Brain microvascular endothelial cell (primary cell): ENCODE data around the gene KCTD6.

Experiments used
- DNase-seq: peaks from one replicate; pipeline ENCODE4 v3.0.0-alpha.2; 2020
- H3K27ac ChIP-seq: fragments of 250-450 bp; sonication (Bioruptor Pico); 2 replicates; pipeline ENCODE4 v1.5.1; 2020; ENCODE audit warnings: mild to moderate bottlenecking, moderate library complexity
- H3K27me3 ChIP-seq: fragments of 250-450 bp; sonication (Bioruptor Pico); replicated peaks from 2 replicates; pipeline ENCODE4 v1.5.1; 2020; ENCODE audit warnings: mild to moderate bottlenecking
- H3K36me3 ChIP-seq: fragments of 250-450 bp; sonication (Bioruptor Pico); replicated peaks from 2 replicates; pipeline ENCODE4 v1.5.1; 2020; ENCODE audit warnings: mild to moderate bottlenecking
- H3K4me3 ChIP-seq: 2 replicates; pipeline ENCODE4 v1.5.1; 2011; ENCODE audit warnings: low read depth, mild to moderate bottlenecking, control low read depth, low read length, moderate library complexity
- in situ Hi-C: cut with HindIII; loops from 2 replicates; pipeline ENCODE4 v1.10.0; 2017; ENCODE audit warnings: low sequenced_read_pairs, low pct_ligation_motif_present
- TF ChIP-seq, protein P1 (sequence below): IDR thresholded peaks from 2 replicates; pipeline ENCODE4 v1.5.1; 2011; ENCODE audit warnings: low read depth, mild to moderate bottlenecking, moderate library complexity, low read length, control low read depth, inconsistent platforms; ENCODE audit errors: missing control alignments

The KCTD6 gene

DNA sequence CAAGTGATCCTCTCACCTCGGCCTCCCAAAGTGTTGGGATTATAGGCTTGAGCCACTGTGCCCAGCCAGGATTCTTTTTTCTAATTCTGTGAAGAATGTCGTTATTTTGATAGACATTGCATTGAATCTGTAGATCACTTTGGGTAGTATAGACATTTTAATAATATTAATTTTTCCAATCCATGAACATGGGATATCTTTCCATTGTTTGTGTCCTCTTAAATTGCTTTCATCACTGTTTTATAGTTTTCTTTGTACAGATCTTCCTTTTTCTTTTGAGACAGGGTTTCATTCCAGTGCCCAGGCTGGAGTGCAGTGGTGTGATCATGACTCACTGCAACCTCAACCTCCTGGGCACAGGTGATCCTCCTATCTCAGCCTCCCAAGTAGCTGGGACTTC is 11.6 kb upstream of the KCTD6 start:
- Histone ChIP-seq H3K36me3 (no peaks in the 10 kb centered on the region), H3K27ac (no peak overlapping the region), H3K27me3 (no peaks in the 10 kb centered on the region), H3K4me3 (no peak overlapping the region)
- in situ Hi-C loops: no loop called here
- no peak for DNase-seq
- TF ChIP-seq, protein P1, sequence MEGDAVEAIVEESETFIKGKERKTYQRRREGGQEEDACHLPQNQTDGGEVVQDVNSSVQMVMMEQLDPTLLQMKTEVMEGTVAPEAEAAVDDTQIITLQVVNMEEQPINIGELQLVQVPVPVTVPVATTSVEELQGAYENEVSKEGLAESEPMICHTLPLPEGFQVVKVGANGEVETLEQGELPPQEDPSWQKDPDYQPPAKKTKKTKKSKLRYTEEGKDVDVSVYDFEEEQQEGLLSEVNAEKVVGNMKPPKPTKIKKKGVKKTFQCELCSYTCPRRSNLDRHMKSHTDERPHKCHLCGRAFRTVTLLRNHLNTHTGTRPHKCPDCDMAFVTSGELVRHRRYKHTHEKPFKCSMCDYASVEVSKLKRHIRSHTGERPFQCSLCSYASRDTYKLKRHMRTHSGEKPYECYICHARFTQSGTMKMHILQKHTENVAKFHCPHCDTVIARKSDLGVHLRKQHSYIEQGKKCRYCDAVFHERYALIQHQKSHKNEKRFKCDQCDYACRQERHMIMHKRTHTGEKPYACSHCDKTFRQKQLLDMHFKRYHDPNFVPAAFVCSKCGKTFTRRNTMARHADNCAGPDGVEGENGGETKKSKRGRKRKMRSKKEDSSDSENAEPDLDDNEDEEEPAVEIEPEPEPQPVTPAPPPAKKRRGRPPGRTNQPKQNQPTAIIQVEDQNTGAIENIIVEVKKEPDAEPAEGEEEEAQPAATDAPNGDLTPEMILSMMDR: no peak

DNA sequence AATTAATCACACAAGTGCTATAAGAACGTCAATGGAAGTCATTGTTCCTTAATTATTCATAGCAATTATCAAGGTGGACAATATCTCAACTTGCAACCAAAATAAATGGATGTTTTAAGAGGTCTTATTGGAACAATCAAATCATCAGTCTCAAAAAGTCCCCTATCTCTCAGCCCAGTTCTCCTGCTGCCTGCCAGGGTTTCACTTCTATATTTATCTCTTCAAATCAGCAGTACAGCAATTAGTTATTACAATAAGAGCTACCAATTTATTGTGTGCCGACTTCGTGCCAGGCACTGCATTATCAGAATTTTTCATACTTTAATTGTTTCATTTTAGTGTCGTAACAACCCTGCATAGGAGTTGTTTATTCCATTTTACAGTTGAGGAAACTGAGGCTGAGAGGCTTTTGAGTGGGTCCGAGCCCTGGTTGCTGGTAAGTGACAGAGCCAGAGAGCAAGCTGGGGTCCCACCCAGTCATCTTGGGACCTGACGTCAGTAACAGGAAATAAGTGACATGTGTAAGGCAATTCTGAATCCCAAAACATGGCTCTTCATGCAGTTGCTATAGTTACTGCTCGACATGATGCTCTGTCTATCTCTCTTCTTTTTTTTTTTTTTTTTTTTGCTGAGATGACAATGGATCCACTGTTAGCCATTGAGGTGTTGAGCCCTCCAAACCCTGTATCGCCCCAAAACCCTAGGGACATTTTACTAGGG is 8.8 kb upstream of the KCTD6 start:
- TF ChIP-seq, protein P1: no peak
- no peak overlapping the region for H3K27ac ChIP-seq
- in situ Hi-C loops: no loop called here
- no peaks in the 10 kb centered on the region for H3K27me3 ChIP-seq
- no peak overlapping the region for H3K4me3 ChIP-seq
- H3K36me3 ChIP-seq: no peaks in the 10 kb centered on the region
- DNase-seq: no peak

DNA sequence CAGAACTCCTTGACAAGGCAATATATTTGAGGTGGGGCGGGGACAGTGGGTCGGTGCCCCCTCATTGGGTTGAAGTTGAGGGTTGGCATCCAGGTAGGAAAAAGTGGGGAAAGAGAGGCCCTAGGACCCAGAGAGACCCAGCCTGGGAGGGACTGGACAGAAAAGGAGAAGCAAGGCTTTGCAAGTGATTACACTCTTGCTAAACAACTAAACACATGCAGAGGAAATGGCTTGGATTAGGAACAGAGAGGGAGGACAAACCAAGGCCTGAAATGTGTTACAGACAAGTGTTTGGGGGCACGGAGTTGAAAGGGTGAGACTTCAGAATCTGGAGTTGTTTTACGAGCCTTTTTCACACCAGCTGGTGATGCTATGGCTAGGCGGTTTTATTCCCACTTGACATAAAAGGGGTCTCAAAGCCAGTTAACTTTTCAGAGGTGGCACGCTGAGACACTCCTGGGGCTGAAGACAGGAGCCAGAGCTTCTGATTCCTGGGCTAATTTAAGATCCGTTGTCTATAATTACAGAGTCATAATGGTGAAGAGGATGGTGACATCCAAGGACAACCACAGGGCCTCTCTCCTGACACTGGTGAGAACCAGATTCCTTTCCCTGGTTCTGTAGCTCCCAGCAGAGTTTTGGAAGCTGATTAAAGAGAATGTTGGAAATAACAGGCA is 7.7 kb upstream of the KCTD6 start:
- Histone ChIP-seq H3K4me3 (no peak overlapping the region), H3K36me3 (no peaks in the 10 kb centered on the region), H3K27me3 (no peaks in the 10 kb centered on the region), H3K27ac (no peak overlapping the region)
- in situ Hi-C loops: no loop called here
- TF ChIP-seq, protein P1: no peak
- DNase-seq: no peak

DNA sequence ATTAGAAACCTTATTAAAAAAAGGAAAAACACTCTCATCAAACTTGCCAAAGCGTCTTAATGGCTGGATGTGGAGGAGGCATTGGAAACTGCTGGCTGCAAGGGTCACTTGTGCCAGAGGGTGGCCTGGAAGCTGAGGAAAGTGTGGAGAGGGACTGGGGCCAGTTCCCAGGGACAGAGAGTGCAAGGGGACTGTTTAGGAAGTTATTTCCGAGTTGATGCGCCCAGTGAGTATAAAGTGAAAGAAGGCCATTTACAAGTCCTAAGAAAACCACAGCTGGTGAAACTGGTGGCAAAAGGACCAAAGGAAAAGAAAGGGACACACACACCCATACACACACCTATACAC is 7.2 kb upstream of the KCTD6 start:
- Histone ChIP-seq H3K36me3 (no peaks in the 10 kb centered on the region), H3K4me3 (no peak overlapping the region), H3K27ac (no peak overlapping the region), H3K27me3 (no peaks in the 10 kb centered on the region)
- TF ChIP-seq, protein P1: no peak
- in situ Hi-C loops: no loop called here
- DNase-seq: no peak

DNA sequence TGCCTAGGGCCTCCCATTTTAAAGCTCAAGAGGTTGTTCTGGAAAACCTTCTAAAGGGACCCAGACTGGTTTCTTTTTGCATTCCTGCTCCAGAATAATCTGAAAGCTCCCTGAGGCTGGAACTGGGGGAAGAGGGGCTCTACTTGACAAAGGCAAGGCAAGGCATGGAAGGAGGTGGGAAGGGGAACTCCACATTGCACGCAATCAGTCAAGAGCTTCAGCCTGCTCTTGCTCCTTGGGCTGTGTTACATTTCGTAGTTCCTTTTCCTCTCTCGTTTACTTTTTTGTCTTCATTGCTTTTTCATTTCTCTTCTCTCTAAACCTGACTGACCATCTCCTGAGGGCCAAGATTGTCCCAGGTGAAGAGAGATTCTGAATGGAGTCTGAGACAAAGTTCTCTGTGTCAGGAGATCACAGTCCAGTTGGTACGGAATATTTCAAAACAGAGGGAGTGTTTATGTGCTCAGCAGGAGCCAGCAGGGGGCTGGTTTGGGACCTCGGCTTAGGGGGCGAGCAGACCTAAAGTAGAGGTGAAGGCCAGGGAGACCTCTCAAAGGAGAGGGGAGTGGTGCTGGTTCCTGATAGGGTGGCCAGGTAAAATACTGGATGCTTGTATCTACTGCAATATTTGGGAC is 6.0 kb upstream of the KCTD6 start:
- DNase-seq: no peak
- no peak overlapping the region for H3K27ac ChIP-seq

More for the DNA sequence above, 6.0 kb upstream of the KCTD6 start:
- TF ChIP-seq, protein P1: peak; percentile 14
- H3K4me3 ChIP-seq: no peak overlapping the region
- H3K27me3 ChIP-seq: no peaks in the 10 kb centered on the region
- in situ Hi-C loops: no loop called here
- H3K36me3 ChIP-seq: no peaks in the 10 kb centered on the region
